ENCODE results near the gene LRRC10B. TPM values are rescaled to one million over a fixed set of nuclear protein-coding genes. Genes with fewer than 3 reads are reported as not detected.

The LRRC10B gene
- total and polyA plus RNA-seq, 2 of the 8 experiments (the other 6 are each of a cell fraction or from before 2014, with no cell fraction given) = 0.47 to 0.71 TPM

GRCh38 chr11:61524446-61524845 lies 15.9 kb downstream of the LRRC10B start (continued):
- TF ChIP-seq CHD7 (IDR thresholded peaks at IDR 0.05; ENCODE audit: insufficient replicate concordance, low read length) (no peak), JUND (IDR thresholded peaks at IDR 0.05; ENCODE audit: low read length) (no peak), PHF8 (conservative IDR thresholded peaks at IDR 0.05; ENCODE audit: low read depth, low read length) (no peak), POLR2AphosphoS5 (IDR thresholded peaks at IDR 0.05; ENCODE audit: low read depth, low read length) (no peak), BRCA1 (IDR thresholded peaks at IDR 0.05; ENCODE audit: low read depth, low read length) (no peak), RXRA (IDR thresholded peaks at IDR 0.05; ENCODE audit: insufficient read depth, low read depth, low read length) (no peak)
